GM19240 (cell line): Measurements from ENCODE around the gene MRRF.

Source experiments
- DNase-seq: peaks from one replicate; pipeline ENCODE4 v3.0.0; 2011; ENCODE audit warnings: low spot score; ENCODE audit not compliant: insufficient read length

MRRF gene

GRCh38 chr9:122264360-122265148, at the start of gene MRRF, which contains the start of gene RBM18:
TSS of gene MRRF (plus strand) at chr9:122264882. CDS start at chr9:122270892, 6,010 bp downstream.
TSS of gene RBM18 (minus strand) at chr9:122264840. CDS start at chr9:122261492, 3,348 bp downstream.
- peak; percentile 75 for DNase-seq

- DNase-seq: no peak
Observed at GRCh38 chr9:122215663-122216062, 49.0 kb upstream of the MRRF start.

GRCh38 chr9:122216138-122216797, 48.4 kb upstream of the MRRF start:
- no peak for DNase-seq

GRCh38 chr9:122216798-122217418, 47.8 kb upstream of the MRRF start:
- DNase-seq: no peak

GRCh38 chr9:122217640-122218039, 47.0 kb upstream of the MRRF start:
- no peak for DNase-seq

GRCh38 chr9:122218071-122218934, 46.4 kb upstream of the MRRF start:
- DNase-seq: no peak

- DNase-seq: no peak
Observed at GRCh38 chr9:122218935-122219855, 45.5 kb upstream of the MRRF start.

GRCh38 chr9:122219856-122220672, 44.6 kb upstream of the MRRF start:
- no peak for DNase-seq

GRCh38 chr9:122220673-122221182, 44.0 kb upstream of the MRRF start:
- no peak for DNase-seq

GRCh38 chr9:122221183-122221811, 43.4 kb upstream of the MRRF start:
- DNase-seq: no peak

GRCh38 chr9:122222791-122223190, 41.9 kb upstream of the MRRF start:
- DNase-seq: no peak

- no peak for DNase-seq
Observed at GRCh38 chr9:122223435-122223834, 41.2 kb upstream of the MRRF start.

GRCh38 chr9:122225312-122226141, 39.2 kb upstream of the MRRF start:
- no peak for DNase-seq

GRCh38 chr9:122226142-122226757, 38.4 kb upstream of the MRRF start:
- no peak for DNase-seq

- DNase-seq: no peak
Observed at GRCh38 chr9:122226758-122227574, 37.7 kb upstream of the MRRF start.

GRCh38 chr9:122227575-122227900, 37.1 kb upstream of the MRRF start:
- no peak for DNase-seq

GRCh38 chr9:122228191-122228567, 36.5 kb upstream of the MRRF start:
- DNase-seq: no peak
